CD4-positive, CD25-positive, alpha-beta regulatory T cell (primary cell): ENCODE measurements around the gene ITPRIPL2. TPM values are rescaled to one million over a fixed set of nuclear protein-coding genes. Genes with fewer than 3 reads are reported as not detected.

Experiments used
- ATAC-seq, 2 donors: fragments of 150-1000 bp; cut with Tn5 transposase; one replicate each; pipeline ENCODE4 v1.10.0; 2021; ENCODE audit warnings: low read depth in 2 of 2, moderate number of reproducible peaks in 2 of 2, moderate library complexity in 1 of 2
- DNase-seq, 3 donors: peaks; one replicate each; pipeline versions ENCODE4 v3.0.0 to v3.0.0-alpha.2; 2012 to 2022; ENCODE audit warnings: mixed read lengths in 1 of 3
- H3K27ac ChIP-seq: one replicate; pipeline ENCODE4 v1.7.0; 2013; ENCODE audit warnings: mild to moderate bottlenecking, low read length; ENCODE audit not compliant: insufficient read depth, poor library complexity, severe bottlenecking
- H3K27me3 ChIP-seq: one replicate; pipeline ENCODE4 v1.7.0; 2013; ENCODE audit warnings: low read length; ENCODE audit not compliant: control insufficient read depth, insufficient read depth
- H3K36me3 ChIP-seq: one replicate; pipeline ENCODE4 v1.7.0; 2013; ENCODE audit warnings: mild to moderate bottlenecking, low read length, moderate library complexity; ENCODE audit not compliant: control insufficient read depth, insufficient read depth
- H3K4me1 ChIP-seq: 2 replicates; pipeline ENCODE4 v1.7.0; 2013; ENCODE audit warnings: mild to moderate bottlenecking, low read length; ENCODE audit not compliant: insufficient read depth, control insufficient read depth, poor library complexity, severe bottlenecking
- H3K4me3 ChIP-seq: one replicate; pipeline ENCODE4 v1.7.0; 2013; ENCODE audit warnings: low read depth, mild to moderate bottlenecking, low read length, moderate library complexity
- H3K9me3 ChIP-seq, 2 experiments: 1 replicate in 1 of 2; 2 replicates in 1 of 2; pipeline ENCODE4 v1.7.0; 2013; ENCODE audit warnings: low read length in 2 of 2, mild to moderate bottlenecking in 1 of 2, moderate library complexity in 1 of 2; ENCODE audit not compliant: control insufficient read depth in 2 of 2
- H3K27ac Mint-ChIP-seq, 3 donors: one replicate each; pipeline ENCODE4 v1.8.0; 2020 to 2022; ENCODE audit warnings: mild to moderate bottlenecking in 3 of 3, mixed read lengths in 3 of 3, moderate library complexity in 2 of 3
- H3K27me3 Mint-ChIP-seq: one replicate; pipeline ENCODE4 v1.8.0; 2022; ENCODE audit warnings: mild to moderate bottlenecking, mixed read lengths
- H3K36me3 Mint-ChIP-seq: one replicate; pipeline ENCODE4 v1.8.0; 2020; ENCODE audit warnings: mixed read lengths
- H3K4me1 Mint-ChIP-seq, 4 donors: one replicate each; pipeline ENCODE4 v1.8.0; 2020 to 2022; ENCODE audit warnings: mixed read lengths in 4 of 4, mild to moderate bottlenecking in 1 of 4
- H3K4me3 Mint-ChIP-seq, 4 donors: one replicate each; pipeline ENCODE4 v1.8.0; 2020 to 2022; ENCODE audit warnings: mild to moderate bottlenecking in 4 of 4, mixed read lengths in 4 of 4, moderate library complexity in 3 of 4
- H3K9me3 Mint-ChIP-seq, 7 donors: one replicate each; pipeline ENCODE4 v1.8.0; 2020 to 2022; ENCODE audit warnings: mixed read lengths in 7 of 7, mild to moderate bottlenecking in 3 of 7, moderate library complexity in 2 of 7
- polyA plus RNA-seq, 4 donors: library from polyadenylated mRNA; unstranded; fragments of 300-500 nt; fragmentation: Illumina TruSeq; gene quantifications; one replicate each; pipeline ENCODE4 v1.2.3, GENCODE V29; 2021
- total RNA-seq: library from RNA; stranded (reverse); gene quantifications from one replicate; pipeline ENCODE4 v1.2.3, GENCODE V29; 2022

ITPRIPL2 gene
- total and polyA plus RNA-seq, 5 donors from 2014 or later, result 0.15 to 1.1 (median 0.19) TPM; not detected in 1

DNA sequence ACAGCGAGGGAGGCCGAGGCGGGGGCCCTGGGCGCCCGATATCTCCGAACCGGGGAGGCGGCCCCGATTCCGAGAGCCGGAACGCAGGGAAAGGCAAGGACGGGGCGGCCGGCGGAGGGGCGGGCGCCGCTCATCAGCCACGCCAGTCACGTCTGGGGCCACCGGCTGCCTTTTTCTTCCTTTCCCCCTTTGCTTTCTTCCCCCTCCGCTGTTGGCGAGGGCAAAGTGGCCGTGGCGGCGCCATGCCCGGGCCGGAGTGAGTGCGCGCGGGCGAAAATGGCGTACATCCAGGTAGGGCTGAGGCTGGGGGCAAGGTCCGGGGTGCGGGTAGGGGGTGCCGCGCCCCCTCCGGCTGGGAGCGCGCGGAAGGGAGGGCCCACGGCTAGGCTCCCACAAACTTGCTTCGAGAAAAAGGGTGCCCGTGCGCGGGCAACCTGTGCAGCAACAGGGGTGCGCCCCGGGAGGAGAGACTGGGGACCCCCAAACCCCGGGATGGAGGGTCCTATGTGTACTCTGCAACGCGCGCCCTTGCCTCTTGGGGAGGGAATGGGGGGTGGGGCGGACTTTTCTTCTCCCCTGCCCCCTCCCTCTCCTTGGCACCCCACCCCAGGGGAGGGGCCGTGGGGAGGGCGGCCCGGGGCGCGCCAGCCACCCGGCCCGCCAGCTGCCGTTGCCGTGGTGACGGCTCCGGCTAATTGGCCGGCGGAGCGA is 54.8 kb downstream of the ITPRIPL2 start:
- Histone ChIP-seq H3K27me3 (no peaks in the 10 kb centered on the region), H3K4me3 (no peak overlapping the region), H3K27ac (no peak overlapping the region), H3K4me1 (no peaks in the 10 kb centered on the region), H3K36me3 (no peaks in the 10 kb centered on the region), H3K9me3 (no peaks in the 10 kb centered on the region)
- Mint-ChIP-seq H3K27ac (no peak overlapping the region), H3K9me3 (peaks cover 0 to 1% (median 0%) of the 10 kb centered on the region in 7 donors), H3K4me1 (no peaks in the 10 kb centered on the region), H3K27me3 (peaks cover 20% of the 10 kb centered on the region), H3K36me3 (no peaks in the 10 kb centered on the region), H3K4me3 (no peak overlapping the region)
- DNase-seq, result no peak
- no peak for ATAC-seq

DNA sequence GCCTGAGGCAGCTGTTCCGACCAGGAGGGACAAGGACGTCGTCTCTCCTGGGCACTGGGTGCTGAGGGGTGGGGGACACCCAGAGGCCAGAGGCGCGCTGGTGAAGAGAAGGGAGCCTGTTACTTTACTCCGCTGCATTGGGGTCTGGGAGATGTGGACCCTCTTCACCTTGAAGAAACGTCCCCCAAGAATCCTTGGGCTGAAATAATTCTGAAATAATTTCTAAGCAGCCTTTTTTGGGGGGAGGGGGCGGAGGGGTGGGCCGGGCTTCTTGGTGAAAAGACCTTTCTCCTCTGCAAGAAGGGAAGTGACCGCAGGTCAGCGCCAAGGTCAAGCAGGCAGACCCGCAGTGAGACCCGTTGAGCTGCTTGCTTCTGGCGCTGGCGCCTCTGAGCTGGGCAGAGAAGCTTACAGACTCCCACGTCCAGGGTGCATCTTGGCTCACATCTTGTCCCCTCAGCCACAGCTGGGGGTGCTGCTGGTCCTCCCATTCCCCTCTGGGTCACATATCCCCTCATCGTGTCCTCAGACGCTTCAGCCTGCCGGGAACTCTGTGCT is 55.4 kb downstream of the ITPRIPL2 start:
- Mint-ChIP-seq H3K4me1 (no peaks in the 10 kb centered on the region), H3K27me3 (peaks cover 20% of the 10 kb centered on the region), H3K27ac (no peak overlapping the region), H3K9me3 (no peaks in the 10 kb centered on the region), H3K4me3 (no peak overlapping the region), H3K36me3 (no peaks in the 10 kb centered on the region)
- no peaks in the 10 kb centered on the region for H3K9me3 ChIP-seq
- H3K4me3 ChIP-seq, result no peak overlapping the region
- ATAC-seq, result no peak
- H3K27ac ChIP-seq, result no peak overlapping the region
- H3K4me1 ChIP-seq, result no peaks in the 10 kb centered on the region
- H3K36me3 ChIP-seq, result no peaks in the 10 kb centered on the region
- H3K27me3 ChIP-seq, result no peaks in the 10 kb centered on the region
- DNase-seq, result no peak

DNA sequence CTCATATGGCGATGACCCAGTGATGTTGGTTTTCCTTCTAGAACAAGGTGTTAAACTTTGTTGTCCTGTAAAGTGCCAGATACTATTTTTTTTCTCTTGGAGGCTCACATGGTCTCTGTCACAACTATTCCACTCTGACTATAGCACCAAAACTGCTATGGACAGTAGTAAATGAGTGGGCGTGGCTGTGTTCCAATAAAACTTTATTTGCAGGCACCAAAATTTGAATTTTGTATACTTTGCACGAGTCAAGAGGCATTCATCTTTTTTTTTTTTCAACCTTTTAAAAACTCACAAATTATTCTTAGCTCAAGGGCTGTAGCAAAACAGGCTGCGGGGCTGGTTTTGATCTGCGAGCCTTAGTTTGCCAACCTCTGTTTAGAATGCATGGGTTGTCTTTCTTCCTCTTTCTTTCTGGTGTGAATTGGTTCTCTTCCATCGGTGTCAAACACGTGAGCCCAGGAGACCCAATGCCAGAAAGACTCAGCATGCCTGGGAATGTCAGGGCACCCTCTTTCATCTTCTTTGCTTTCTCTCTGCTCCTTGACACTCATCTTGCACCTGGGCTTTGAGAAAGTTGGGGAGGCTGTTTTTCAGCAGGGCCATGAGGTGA is 56.4 kb downstream of the ITPRIPL2 start:
- peaks cover 26% of the 10 kb centered on the region for H3K27me3 Mint-ChIP-seq
- no peaks in the 10 kb centered on the region for H3K9me3 Mint-ChIP-seq
- no peak overlapping the region for H3K27ac Mint-ChIP-seq
- H3K36me3 Mint-ChIP-seq, result no peaks in the 10 kb centered on the region
- Histone ChIP-seq H3K4me1 (no peaks in the 10 kb centered on the region), H3K9me3 (no peaks in the 10 kb centered on the region), H3K27me3 (no peaks in the 10 kb centered on the region), H3K36me3 (no peaks in the 10 kb centered on the region), H3K27ac (no peak overlapping the region), H3K4me3 (no peak overlapping the region)
- H3K4me1 Mint-ChIP-seq, result no peaks in the 10 kb centered on the region
- DNase-seq (no peak), ATAC-seq (no peak)
- no peak overlapping the region for H3K4me3 Mint-ChIP-seq

Other genes with a start within 250 kb of the ITPRIPL2 start
- 200 TPM for gene SMG1, start 187.6 kb upstream of the ITPRIPL2 start, total RNA-seq
- gene SMG1, start 187.6 kb upstream of the ITPRIPL2 start, polyA plus RNA-seq, result 10 to 100 TPM in 2 of 4 donors, 1 to 10 TPM in 2; 9.2 to 11.9 (median 10.8) TPM
- not detected for gene TMC7, start 130.0 kb upstream of the ITPRIPL2 start, total RNA-seq
- gene TMC7, start 130.0 kb upstream of the ITPRIPL2 start, polyA plus RNA-seq, result under 1 TPM in 1 of 4 donors, not detected in 3; 0.10 TPM
- gene COQ7, start 46.4 kb upstream of the ITPRIPL2 start, total RNA-seq, result 13.1 TPM
- gene COQ7, start 46.4 kb upstream of the ITPRIPL2 start, polyA plus RNA-seq, result 10 to 100 TPM; 17.1 to 19.3 (median 18.6) TPM
- not detected for gene SYT17, start 54.3 kb downstream of the ITPRIPL2 start, total RNA-seq
- gene SYT17, start 54.3 kb downstream of the ITPRIPL2 start, polyA plus RNA-seq, result under 1 TPM in 1 of 4 donors, not detected in 3; 0.25 TPM
- not detected for gene CLEC19A, start 171.8 kb downstream of the ITPRIPL2 start, total RNA-seq
- gene CLEC19A, start 171.8 kb downstream of the ITPRIPL2 start, polyA plus RNA-seq, result not detected